ENCODE data around the gene CABCOCO1. TPM values are rescaled to one million over a fixed set of nuclear protein-coding genes. Genes with fewer than 3 reads are reported as not detected.
"Not testable (repeated sequence)": the region's sequence is repeated elsewhere in the genome, so short reads cannot be mapped to it uniquely, and the experiment has no call there.

CABCOCO1 gene
- polyA plus RNA-seq, 1 experiment, result 2.4 TPM

- ChIA-PET POLR2A (no interaction called here), CTCF (interaction anchor here (0.7 to 3.3 kb wide), 5 partner anchors 15 to 594 kb away, joined by 3 to 10 read pairs (median 4); no protein-coding TSS in a partner anchor)
- TF ChIP-seq CTCF (IDR thresholded peaks at IDR 0.05; ENCODE audit: insufficient read depth, low read depth, low read length), result no peak
- Histone ChIP-seq H3K27me3 (ENCODE audit: control insufficient read depth, insufficient read depth, low read length) (no peaks in the 10 kb centered on the region), H3K4me3 (ENCODE audit: low read depth, low read length) (no peak overlapping the region), H3K36me3 (ENCODE audit: control insufficient read depth, insufficient read depth, low read length) (no peaks in the 10 kb centered on the region)
- DNase-seq (ENCODE audit: low read depth), result no peak
These were observed 73.2 kb downstream of the CABCOCO1 start for GRCh38 chr10:61735882-61736281.

DNA sequence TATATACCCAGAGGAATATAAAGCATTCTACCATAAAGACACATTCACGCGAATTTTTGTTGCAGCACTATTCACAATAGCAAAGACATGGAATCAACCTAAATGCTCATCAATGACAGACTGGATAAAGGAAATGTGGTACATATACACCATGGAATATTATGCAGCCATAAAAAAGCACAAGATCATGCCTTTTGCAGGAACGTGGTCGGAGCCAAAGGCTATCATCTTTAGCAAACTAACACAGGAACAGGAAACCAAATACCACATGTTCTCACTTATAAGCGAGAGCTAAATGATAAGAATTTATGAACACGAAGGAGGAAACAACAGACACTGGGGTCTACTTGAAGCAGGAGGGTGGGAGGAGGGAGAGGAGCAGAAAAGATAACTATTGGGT is 74.7 kb downstream of the CABCOCO1 start:
- CTCF ChIA-PET, result interaction anchor here (0.6 to 3.3 kb wide), 3 partner anchors 14 to 102 kb away, joined by 3 to 10 read pairs (median 4); no protein-coding TSS in a partner anchor
- H3K4me3 ChIP-seq (ENCODE audit: low read depth, low read length); DNase-seq (ENCODE audit: low read depth); H3K27me3 ChIP-seq (ENCODE audit: control insufficient read depth, insufficient read depth, low read length); H3K36me3 ChIP-seq (ENCODE audit: control insufficient read depth, insufficient read depth, low read length); POLR2A ChIA-PET: not testable (repeated sequence)

DNA sequence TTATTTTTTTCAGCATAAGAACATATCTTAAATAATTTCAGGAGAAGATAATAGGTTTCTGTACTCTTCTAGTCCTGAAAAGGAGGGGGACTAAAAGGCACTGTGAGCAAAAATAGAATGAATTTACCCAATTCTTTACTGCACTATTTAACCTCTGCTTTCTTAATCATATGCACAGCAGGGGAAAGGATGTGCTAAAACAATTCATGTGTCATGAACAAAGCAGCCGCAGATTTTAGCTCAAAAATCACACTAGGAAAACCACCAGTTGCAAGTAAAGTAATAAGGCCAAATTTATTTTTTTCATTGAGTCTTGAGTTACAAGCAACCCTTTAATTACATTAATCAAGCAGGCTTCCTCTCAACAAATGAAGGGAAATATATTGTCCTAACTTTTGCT is 80.1 kb downstream of the CABCOCO1 start:
- no peak for DNase-seq (ENCODE audit: low read depth)
- no peak overlapping the region for H3K4me3 ChIP-seq (ENCODE audit: low read depth, low read length)
- ChIA-PET POLR2A (no interaction called here), CTCF (interaction anchor here (0.7 to 4.9 kb wide), 3 partner anchors 9 to 603 kb away, joined by 3 to 28 read pairs (median 4); no protein-coding TSS in a partner anchor)
- H3K36me3 ChIP-seq (ENCODE audit: control insufficient read depth, insufficient read depth, low read length), result no peaks in the 10 kb centered on the region
- H3K27me3 ChIP-seq (ENCODE audit: control insufficient read depth, insufficient read depth, low read length), result no peaks in the 10 kb centered on the region
- TF ChIP-seq CTCF (IDR thresholded peaks at IDR 0.05; ENCODE audit: insufficient read depth, low read depth, low read length), result no peak

DNA sequence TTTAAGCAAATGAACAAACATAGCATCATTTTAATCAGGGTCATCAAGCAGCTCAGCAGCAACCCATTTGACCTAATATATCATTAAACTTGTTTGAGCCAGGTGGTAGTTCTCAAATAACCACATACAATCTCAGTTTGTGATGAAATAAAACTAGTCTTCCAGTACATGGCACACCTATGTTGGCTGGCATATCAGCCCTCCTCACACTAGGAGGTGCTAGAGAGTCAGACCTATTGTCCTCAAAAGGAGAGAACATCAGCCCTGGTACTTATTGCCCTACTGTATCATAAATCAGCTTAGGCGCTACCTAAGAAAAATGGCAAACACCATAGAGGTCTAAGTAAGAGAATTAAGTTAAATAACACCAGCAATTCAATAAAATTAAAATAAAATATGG is 81.7 kb downstream of the CABCOCO1 start:
- CTCF ChIA-PET, result no interaction called here
- POLR2A ChIA-PET, result no interaction called here
- no peak for TF ChIP-seq CTCF (IDR thresholded peaks at IDR 0.05; ENCODE audit: insufficient read depth, low read depth, low read length)

DNA sequence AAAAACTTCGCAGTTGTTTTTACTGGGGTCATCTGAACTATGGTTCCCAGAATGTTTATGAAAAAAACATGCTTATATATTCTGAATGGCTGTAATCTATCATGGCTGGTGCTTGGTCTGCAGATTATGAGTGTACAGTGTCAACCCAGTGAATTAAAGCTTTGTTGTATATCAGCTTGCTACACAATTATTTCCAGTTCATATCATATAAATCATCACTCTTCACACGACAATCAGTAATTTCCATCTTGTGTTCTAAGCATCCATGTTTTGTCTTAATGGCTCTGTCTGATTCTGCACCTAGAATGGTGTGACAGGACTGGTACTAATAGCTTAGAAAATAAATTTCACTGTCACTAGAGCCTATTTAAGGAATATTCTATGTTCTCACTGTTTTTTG is 83.6 kb downstream of the CABCOCO1 start:
- Histone ChIP-seq H3K4me3 (ENCODE audit: low read depth, low read length) (no peak overlapping the region), H3K27me3 (ENCODE audit: control insufficient read depth, insufficient read depth, low read length) (no peaks in the 10 kb centered on the region), H3K36me3 (ENCODE audit: control insufficient read depth, insufficient read depth, low read length) (no peaks in the 10 kb centered on the region)
- CTCF ChIA-PET, result no interaction called here
- TF ChIP-seq CTCF (IDR thresholded peaks at IDR 0.05; ENCODE audit: insufficient read depth, low read depth, low read length), result no peak
- no peak for DNase-seq (ENCODE audit: low read depth)
- POLR2A ChIA-PET, result no interaction called here

More for the DNA sequence above, 81.7 kb downstream of the CABCOCO1 start:
- Histone ChIP-seq H3K4me3 (ENCODE audit: low read depth, low read length) (no peak overlapping the region), H3K27me3 (ENCODE audit: control insufficient read depth, insufficient read depth, low read length) (no peaks in the 10 kb centered on the region), H3K36me3 (ENCODE audit: control insufficient read depth, insufficient read depth, low read length) (no peaks in the 10 kb centered on the region)
- no peak for DNase-seq (ENCODE audit: low read depth)

DNA sequence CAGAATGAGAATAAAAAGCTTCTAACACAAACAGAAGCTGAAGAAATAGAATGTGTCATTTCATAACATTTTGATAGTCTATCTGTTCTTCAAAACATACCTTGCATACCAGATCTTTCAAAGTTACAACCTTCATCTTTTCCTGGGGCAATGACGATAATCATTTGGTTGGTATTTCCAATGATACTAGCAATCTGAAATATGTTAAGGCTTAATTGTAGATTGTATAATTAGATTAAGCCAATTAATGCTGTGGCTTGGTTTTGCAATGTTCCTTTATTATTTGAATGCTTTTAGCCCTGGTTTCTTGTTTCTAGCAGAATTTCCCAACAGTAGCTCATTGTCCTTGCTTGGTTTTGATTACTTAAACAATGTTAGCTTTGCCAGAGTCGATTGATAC is 84.6 kb downstream of the CABCOCO1 start:
- CTCF ChIA-PET, result interaction anchor here (0.6 to 1.0 kb wide), 3 partner anchors 150 to 273 kb away, joined by 3 to 4 read pairs (median 3); no protein-coding TSS in a partner anchor
- Histone ChIP-seq H3K36me3 (ENCODE audit: control insufficient read depth, insufficient read depth, low read length) (no peaks in the 10 kb centered on the region), H3K27me3 (ENCODE audit: control insufficient read depth, insufficient read depth, low read length) (no peaks in the 10 kb centered on the region), H3K4me3 (ENCODE audit: low read depth, low read length) (no peak overlapping the region)
- POLR2A ChIA-PET, result no interaction called here
- no peak for TF ChIP-seq CTCF (IDR thresholded peaks at IDR 0.05; ENCODE audit: insufficient read depth, low read depth, low read length)
- no peak for DNase-seq (ENCODE audit: low read depth)
